SK-MEL-5 (cell line): ENCODE data around the gene GH1. TPM values are rescaled to one million over a fixed set of nuclear protein-coding genes. Genes with fewer than 3 reads are reported as not detected.

Experiments used
- DNase-seq: peaks from one replicate; pipeline ENCODE4 v3.0.0-alpha.2; 2016; ENCODE audit warnings: low read depth, low spot score
- in situ Hi-C: cut with HindIII; loops from 2 replicates; pipeline ENCODE4 v1.10.0; 2016; ENCODE audit warnings: low sequenced_read_pairs, high pct_unique_total_duplicates, low pct_unique_long_range_greater_than_20kb
- total RNA-seq: library from RNA; depleted of rRNA; stranded (reverse); fragments of >200 nt; shearing (Covaris generic); gene quantifications from 2 replicates; pipeline ENCODE4 v1.2.3, GENCODE V29; 2014

Gene GH1
- total RNA-seq, 1 experiment from 2014 or later = not detected

DNA sequence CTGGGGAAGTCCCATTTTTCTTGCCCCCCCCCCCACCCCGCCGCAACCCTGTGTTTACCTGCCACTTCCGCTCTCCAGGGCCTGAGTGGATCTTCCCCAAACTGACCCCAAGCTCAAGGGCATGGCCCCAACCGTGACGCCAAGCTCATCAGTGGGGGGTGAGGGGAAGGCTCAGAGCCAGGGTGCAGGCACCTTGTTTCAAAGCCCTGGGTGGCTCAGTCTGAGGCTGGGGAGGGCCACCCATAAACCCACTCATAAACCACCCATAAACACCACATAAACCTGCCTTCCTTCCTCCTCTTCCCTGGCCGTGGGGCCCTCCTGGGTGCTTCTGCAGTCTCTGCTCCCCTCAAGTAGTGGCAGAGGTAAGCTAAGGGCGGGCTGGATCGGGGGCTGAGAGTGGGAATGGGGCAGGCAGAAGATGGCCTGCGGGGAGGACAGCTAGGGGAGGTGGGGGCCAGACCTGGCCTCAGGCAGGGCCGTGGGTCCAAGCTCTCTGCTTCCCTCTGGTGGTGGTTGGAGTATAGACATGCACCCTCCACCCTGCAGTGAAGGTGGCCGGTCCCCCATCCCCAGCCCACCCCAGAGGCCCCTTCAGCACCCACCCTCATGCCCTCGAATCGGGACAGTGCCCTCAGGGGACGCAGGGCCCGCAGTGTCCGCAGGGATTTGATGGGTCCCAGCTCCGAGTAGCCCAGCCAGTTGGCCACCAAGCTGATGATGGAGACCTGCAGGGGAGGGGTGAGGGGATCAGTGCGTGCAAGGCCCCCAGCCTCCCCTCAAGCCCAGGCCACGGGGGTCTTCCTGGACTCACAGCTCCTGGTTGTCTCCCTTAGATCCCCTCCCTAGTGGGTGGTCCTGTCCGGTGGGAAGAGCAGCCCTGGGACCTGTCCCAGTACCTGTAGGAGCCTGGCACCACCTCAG is 28.1 kb upstream of the GH1 start:
- peak; percentile 56 for DNase-seq
- in situ Hi-C loops = no loop called here

DNA sequence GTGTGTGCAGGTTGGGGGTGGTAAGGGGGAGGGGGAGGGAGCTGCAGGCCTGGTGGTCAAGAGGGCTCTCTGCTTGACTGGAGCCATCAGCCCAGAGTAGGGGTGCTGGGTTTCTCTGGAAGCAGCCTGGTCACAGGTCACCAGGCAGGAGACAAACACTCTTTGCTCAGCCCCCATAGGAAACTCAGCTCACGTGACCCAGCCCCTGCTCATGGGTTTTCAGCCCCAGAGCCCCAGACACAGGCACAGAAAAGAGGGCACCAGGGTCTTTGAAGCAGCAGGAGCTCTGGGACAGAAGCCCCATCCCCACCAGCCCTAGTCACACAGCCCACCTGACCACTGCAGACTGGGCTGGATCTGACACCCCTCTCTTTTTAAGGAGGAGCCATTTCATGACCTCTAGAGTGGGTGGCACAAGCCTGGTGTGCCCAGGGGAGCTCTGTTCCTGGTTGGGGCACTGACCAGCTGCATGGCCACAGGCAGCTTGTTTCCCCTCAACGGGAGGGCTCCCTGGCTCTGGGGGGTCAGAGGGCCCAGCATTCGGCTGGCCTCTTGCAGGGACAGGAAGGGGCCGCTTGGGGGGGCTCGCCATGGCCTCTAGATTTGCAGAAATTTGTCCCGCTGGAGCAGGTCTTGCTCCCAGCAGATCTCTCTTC is 27.3 kb upstream of the GH1 start:
- in situ Hi-C loops = no loop called here
- DNase-seq = no peak

DNA sequence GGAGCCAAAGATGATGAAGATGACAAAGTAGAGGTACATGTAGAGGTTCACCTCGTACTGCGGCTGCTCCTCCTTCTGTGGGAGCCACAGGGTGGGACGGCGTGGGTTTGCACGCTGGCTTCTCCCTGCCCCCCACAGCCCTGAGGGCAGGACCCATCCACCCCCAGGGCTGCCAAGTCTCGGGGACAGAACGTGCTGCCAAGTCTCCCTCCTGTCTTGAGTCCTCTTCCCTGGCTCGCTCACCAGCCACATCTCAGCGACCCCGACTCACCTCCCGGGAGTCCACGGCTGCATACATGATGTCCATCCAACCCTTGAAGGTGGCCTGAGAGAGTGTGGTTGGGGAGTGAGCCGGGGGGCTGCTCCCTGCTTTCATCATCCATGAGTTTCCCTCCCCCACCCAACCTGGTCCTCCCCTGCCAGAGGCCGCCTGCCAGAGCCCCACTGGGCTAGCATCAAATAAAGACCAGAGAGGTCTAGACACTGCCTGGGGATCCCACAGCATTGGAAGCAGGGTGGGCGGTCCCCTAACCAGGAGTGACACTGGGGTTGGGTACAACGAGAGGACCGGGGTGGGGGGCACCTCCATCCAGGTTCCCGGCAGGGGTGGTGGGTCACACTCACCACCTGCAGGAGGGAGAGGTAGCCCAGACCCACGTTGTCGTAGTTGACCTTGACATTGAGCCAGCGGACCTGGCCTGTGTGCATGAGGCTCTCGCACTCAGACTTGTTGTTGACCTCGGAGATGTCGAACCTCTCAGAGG is 26.3 kb upstream of the GH1 start:
- in situ Hi-C loops = no loop called here
- DNase-seq = no peak

DNA sequence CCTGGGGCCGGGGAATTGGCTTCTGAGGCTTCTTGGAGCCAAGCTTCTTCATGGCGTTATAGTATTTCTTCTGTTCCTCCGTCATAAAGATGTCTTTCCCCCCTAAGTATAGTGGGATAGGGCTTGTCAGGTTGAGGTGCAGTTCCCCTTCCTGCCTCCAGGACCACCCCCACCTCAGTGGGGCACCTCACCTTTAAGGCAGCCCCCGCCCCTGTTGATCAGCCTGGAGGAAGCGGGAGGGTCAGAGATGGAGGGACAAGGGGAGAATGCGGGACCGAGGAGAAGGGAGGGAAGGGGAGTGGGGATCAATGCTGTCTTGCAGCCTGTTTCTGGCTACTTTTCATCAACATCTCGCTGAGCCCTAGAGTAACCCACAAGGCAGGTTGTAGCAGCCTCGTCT is 25.1 kb upstream of the GH1 start:
- DNase-seq = no peak
- in situ Hi-C loops = no loop called here

DNA sequence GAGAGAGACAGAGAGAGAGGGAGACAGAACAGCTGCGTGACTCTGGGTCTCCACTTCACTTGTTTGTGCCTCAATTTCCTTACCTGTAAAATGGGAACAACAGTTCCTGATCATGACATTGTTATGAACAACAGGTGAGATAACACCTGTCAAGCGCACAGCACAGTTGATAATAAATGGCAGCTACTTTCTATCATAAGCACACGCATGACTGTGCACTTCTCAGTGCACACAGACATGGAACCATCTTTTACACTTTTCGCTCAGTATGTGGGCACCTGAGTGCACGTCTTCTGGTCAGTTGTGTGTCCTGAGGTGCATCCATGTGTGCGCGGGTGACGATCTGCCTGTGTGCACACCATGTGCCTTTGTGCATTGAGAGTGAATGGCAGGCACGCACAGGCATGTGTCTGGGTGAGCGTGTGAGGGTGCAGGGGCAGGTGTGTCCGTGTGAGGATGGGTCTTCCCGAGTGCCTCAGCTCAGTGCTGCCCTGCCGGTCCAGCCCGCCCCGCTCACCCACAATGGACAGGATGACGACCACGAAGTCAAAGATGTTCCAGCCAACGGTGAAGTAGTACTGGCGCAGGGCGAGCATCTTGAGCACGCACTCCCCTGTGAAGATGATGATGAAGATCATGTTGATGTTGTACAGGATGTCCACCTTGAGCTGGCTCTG is 23.8 kb upstream of the GH1 start:
- no peak for DNase-seq
- in situ Hi-C loops = no loop called here

DNA sequence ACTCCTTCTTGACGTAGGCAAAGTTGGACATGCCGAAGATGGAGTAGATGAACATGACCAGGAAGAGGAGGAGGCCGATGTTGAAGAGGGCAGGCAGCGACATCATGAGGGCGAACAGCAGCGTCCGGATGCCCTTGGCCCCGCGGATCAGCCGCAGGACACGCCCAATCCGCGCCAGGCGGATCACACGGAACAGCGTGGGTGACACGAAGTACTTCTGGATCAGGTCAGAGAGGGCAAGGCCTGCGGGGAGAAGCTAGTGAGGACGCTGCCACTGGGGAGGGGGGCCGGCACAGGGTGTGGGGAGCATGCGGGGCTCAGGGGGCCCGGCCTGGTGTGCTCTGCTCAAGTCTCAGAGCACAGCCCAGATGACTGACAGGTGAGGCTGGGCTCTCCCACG is 23.1 kb upstream of the GH1 start:
- in situ Hi-C loops = no loop called here
- no peak for DNase-seq

DNA sequence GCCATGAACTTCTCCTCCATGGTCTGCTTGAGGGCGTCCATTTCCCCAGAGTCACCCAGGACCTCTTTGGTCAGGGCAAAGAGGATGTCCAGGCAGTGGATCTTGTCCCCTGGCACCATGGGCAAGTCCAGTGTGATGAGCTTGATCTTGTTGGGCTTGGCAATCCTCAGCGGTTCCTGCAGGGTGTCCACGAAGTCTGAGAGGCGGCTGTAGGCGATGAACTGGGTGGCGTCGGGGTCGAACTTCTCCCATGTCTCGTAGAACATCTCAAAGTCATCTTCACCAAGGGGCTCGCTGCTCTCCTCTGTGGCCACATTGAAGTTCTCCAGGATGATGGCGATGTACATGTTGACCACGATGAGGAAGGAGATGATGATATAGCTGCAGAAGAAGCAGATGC is 22.5 kb upstream of the GH1 start:
- in situ Hi-C loops = no loop called here

DNA sequence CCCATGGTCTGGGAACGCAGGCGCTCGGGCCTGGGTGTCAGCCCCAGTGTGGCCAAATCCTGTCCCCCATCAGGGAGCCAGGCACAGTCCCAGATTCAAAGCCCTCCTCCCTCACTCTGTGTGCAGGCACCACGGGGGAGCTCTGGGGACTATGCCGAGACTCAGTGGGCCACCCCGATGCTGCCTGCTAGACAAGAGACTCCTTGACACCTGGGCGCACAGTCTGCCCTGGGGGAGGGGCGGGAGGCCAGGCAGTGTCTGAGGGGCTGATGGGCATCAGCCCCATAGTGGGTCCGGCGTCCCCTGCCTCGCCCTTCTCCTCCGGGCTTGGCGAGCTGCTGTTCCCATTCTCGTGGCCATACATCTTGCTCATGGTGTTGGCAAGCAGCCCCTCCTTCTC is 21.9 kb upstream of the GH1 start:
- DNase-seq = no peak

More for the DNA sequence above, 22.5 kb upstream of the GH1 start:
- DNase-seq = no peak

DNA sequence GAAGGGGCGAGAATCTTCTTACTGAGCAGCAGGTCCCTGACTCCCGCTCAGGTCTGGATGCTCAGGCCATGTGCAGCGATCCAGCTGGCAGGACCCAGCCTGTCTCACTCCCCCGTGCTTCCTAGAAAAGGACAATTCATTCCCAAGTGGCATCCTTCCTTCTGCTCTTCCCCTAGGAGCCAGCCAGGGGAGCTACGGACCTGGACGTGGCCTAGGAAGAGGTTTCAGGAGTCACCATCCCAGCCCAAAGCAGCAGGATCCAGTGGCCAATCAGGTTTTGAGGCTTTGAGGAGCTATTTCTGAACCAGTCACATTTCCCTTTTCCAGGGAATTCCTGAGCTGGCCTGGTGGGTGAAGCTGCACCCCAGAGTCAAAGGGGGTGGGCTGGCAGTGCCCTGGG is 21.2 kb upstream of the GH1 start:
- no peak for DNase-seq
- in situ Hi-C loops = no loop called here

More for the DNA sequence above, 21.9 kb upstream of the GH1 start:
- in situ Hi-C loops = no loop called here

DNA sequence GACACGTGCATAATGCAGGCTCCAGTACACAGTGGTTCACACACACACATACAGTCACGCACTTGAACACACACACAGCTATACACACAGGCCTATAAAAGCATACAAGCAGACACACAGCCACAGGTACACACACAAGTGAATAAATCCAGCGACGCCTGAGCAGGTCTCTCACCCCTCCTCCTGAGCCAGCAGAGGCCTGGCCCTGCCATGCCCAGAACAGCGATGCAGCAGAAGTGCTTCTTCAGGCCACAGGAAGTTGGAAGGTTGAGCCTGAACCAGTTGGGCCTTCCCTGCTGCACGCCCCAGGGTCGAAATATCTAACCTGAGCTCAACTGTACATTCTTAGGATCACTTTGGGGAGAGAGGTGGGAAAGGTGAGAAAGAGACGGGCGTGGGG is 20.8 kb upstream of the GH1 start:
- in situ Hi-C loops = no loop called here
- no peak for DNase-seq

DNA sequence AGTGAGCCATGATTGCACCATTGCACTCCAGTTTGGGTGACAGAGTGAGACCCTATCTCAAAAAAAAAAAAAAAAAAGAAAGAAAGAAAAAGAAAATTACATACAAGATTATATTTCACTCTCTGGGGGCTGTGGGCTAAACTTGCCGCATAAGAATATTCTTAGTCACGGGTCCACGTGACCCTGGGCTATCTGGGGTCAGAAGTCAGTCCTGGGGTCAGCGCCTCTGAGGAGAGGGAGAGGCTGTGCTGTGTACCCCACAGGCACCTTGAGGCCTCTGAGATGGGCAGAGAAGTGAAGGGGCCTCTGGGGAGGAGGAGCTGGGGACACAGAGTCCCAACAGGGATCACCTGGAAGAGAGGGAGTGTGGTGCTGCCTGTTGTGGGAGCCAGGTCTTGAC is 19.3 kb upstream of the GH1 start:
- in situ Hi-C loops = no loop called here
- DNase-seq = no peak

DNA sequence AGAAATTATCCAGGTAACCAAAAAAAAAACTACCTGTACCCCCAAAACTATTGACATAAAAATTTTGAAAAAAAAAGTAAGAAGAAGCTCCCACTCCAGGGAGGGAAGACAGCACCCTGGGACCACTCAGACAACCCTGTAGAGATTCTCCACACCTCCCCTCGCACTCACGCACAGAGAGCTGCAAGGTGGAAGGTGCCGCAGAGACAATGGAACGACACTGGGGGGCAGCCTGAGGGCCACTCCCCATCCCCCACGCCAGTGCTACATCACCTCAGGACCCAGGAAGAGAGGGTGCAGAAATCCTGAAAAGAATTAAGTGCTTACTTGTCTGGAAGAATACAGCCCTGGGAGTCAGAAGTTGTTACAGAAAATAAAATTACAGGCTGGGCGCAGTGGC is 18.7 kb upstream of the GH1 start:
- in situ Hi-C loops = no loop called here
- DNase-seq = no peak

DNA sequence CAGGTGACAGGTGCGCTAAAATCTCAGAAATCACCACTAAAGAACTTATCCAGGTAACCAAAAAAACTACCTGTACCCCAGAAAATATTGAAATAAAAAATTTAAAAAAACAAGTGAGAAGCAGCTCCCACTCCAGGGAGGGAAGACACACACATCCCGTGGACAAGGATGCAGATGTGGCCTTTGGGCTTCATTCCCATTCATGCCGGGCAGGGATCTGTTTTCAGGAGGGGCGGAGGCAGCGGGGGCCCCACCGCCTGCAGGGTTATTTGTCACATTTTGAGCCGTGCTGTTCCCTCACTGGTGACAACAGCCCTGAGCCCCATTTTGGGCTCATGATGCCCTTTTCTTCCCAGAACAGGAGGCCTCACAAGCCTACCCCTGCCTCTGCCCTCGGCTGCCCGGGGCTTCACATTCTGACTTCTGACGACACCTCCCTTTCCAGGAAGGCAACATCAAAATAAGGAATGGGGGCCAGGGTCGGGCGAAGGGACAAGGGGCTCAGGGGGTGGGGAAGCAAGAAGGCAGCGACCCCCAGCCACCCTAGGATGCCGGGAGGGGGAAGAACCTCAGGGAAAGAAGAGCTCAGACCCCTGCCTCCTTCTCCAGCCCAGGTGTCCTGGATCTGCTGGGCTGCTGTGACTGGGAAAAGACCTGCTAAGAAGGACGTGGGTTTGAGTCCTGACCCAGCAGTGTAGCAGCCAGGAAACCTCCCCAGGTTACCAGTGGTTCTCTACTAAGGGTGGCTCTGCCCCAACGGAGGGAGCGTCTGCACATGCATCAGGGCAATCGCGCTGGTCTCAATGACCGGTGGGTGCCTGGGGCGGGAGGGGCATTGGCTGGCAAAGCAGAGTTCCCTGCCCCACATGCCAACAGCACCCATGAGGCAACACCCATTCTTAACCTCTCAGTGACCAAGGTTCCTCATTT is 15.8 kb upstream of the GH1 start:
- in situ Hi-C loops = no loop called here
- no peak for DNase-seq

DNA sequence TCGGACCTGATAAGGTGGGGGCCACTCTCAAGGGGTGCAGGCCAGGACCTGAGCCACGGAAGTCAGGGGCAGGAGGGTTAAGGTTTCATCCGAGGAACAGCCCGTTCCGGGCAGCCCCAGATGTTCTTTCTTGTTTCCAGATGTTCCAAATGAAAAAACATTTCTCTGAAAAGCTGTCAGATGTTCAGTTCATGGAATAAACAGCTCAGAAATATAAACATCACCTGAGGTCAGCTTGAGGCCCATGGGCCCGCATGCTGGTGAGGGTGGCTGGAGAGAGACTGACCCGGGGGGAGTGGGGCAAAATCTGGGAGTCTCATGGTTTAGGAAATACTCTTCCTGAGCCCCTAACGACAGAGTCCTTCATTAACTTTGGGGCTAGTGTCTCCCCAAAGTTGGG is 15.0 kb upstream of the GH1 start:
- DNase-seq = no peak
- in situ Hi-C loops = no loop called here

DNA sequence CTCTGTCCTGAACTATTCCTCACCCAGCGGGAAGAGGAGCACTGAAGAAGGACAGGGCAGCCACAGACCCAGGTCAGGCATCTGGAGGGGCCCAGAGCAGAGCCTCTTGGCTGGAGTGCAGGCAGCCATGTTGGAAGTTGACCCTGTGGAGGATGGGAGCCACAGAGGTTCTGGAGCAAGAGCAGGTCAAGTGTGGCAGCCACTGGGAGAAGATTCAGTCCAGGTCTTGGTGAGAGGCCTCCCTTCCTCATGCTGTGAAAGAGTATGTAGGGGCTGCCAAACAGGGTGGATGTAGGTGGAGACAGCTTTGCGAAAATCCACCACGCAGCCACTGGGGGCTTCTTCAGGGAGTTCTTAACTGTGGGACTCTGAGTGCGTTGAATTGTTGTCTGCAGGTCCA is 14.1 kb upstream of the GH1 start:
- in situ Hi-C loops = no loop called here
- no peak for DNase-seq

DNA sequence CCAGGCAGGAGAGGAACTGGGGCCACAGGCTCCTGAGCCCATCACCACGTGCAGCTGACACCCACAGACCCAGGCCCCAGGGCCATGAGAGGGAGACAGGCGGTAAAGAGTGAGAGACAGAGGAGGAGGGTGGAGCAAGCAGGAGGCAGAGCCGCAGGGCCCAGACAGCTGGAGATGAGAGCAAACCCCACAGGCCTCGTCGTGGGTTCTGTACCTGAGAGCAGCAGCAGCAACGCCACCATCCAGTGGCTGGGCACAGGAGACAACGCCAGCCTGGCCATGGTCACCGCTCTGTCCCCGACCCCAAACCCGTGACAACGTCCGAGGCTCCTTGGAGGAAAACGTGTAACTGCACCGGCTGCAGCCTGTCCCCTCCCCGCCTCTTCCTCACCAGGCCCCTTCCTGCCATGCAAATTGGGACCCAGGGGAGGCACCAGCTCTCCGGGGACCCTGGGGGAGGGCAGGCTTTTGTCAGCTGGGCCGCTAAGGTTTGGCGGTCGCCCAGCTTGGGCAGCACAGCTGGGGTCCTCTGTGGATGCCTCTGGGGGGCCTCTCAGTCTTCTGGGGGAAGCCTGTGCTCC is 13.4 kb upstream of the GH1 start, which contains the start of gene CD79B:
CD79B (minus strand) TSS at position 351 of the 581 bp plus-strand sequence; CDS start at position 281, 70 bp downstream.
- DNase-seq = no peak
- in situ Hi-C loops = no loop called here
